T1000 (cell line): ENCODE results near the gene RAB35.

Experiments
- DNase-seq: peaks from one replicate; lab custom pipeline; 2025; ENCODE audit warnings: mixed read lengths; lab: John Stamatoyannopoulos, UW

The RAB35 gene

GRCh38 chr12:120132863-120133385 lies 16.4 kb upstream of the RAB35 start:
- DNase-seq: no peak

- DNase-seq: no peak
These were observed 15.7 kb upstream of the RAB35 start for GRCh38 chr12:120132054-120132836.

- no peak for DNase-seq
These were observed 14.6 kb upstream of the RAB35 start for GRCh38 chr12:120131116-120131515.

- DNase-seq: no peak
These were observed 13.5 kb upstream of the RAB35 start for GRCh38 chr12:120130011-120130410.

GRCh38 chr12:120126635-120127005 lies 10.1 kb upstream of the RAB35 start:
- DNase-seq: no peak

GRCh38 chr12:120125792-120126634 lies 9.5 kb upstream of the RAB35 start:
- no peak for DNase-seq

GRCh38 chr12:120125029-120125428 lies 8.5 kb upstream of the RAB35 start:
- no peak for DNase-seq

GRCh38 chr12:120121766-120122293 lies 5.3 kb upstream of the RAB35 start:
- DNase-seq: no peak

- no peak for DNase-seq
These were observed 4.8 kb upstream of the RAB35 start for GRCh38 chr12:120121343-120121742.

GRCh38 chr12:120119271-120119973 lies 2.9 kb upstream of the RAB35 start:
- no peak for DNase-seq

GRCh38 chr12:120118321-120119061 lies 1.9 kb upstream of the RAB35 start:
- DNase-seq: no peak

- DNase-seq: no peak
These were observed 1.4 kb upstream of the RAB35 start for GRCh38 chr12:120117961-120118320.

- DNase-seq: peak; percentile 93
These were observed 469 bp upstream of the RAB35 start for GRCh38 chr12:120116792-120117651.

GRCh38 chr12:120115692-120116440 lies 687 bp downstream of the RAB35 start:
- DNase-seq: no peak

GRCh38 chr12:120115066-120115465 lies 1.5 kb downstream of the RAB35 start:
- DNase-seq: no peak

- DNase-seq: no peak
These were observed 5.7 kb downstream of the RAB35 start for GRCh38 chr12:120110550-120111501.

GRCh38 chr12:120109570-120110267 lies 6.8 kb downstream of the RAB35 start:
- DNase-seq: no peak

- no peak for DNase-seq
These were observed 10.4 kb downstream of the RAB35 start for GRCh38 chr12:120106151-120106550.
